ENCODE data around the gene FYB1. TPM values are rescaled to one million over a fixed set of nuclear protein-coding genes. Genes with fewer than 3 reads are reported as not detected.
A peak's percentile ranks its signal among the peaks of the same experiment; 100 is the strongest.

FYB1 gene
- total and polyA plus RNA-seq, 2 donors (not counting 1 experiment from before 2014, with no cell fraction given): 1.3 to 1.4 TPM

- no peak overlapping the region for H2AFZ ChIP-seq (ENCODE audit: insufficient read depth, low read depth, low read length, poor library complexity, severe bottlenecking)
- no peak overlapping the region for H3K27ac ChIP-seq (ENCODE audit: low read length in 2 of 2)
- no peaks in the 10 kb centered on the region for H4K20me1 ChIP-seq (ENCODE audit: control insufficient read depth, insufficient read depth, low read length, poor library complexity, severe bottlenecking)
- TF ChIP-seq, protein P1, sequence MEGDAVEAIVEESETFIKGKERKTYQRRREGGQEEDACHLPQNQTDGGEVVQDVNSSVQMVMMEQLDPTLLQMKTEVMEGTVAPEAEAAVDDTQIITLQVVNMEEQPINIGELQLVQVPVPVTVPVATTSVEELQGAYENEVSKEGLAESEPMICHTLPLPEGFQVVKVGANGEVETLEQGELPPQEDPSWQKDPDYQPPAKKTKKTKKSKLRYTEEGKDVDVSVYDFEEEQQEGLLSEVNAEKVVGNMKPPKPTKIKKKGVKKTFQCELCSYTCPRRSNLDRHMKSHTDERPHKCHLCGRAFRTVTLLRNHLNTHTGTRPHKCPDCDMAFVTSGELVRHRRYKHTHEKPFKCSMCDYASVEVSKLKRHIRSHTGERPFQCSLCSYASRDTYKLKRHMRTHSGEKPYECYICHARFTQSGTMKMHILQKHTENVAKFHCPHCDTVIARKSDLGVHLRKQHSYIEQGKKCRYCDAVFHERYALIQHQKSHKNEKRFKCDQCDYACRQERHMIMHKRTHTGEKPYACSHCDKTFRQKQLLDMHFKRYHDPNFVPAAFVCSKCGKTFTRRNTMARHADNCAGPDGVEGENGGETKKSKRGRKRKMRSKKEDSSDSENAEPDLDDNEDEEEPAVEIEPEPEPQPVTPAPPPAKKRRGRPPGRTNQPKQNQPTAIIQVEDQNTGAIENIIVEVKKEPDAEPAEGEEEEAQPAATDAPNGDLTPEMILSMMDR (IDR thresholded peaks at IDR 0.05): no peak
- no peak for TF ChIP-seq EZH2 (IDR thresholded peaks at IDR 0.05; ENCODE audit: borderline replicate concordance, insufficient read depth, low read depth, low read length, poor library complexity, severe bottlenecking)
- intact Hi-C loops (cut with micrococcal nuclease): loop anchor here (2.0 kb wide), 1 partner anchor 15 kb away; no protein-coding TSS in a partner anchor
- Mint-ChIP-seq H3K4me1 (peaks cover 37% of the 10 kb centered on the region), H3K27ac (no peak overlapping the region), H3K4me3 (no peak overlapping the region), H3K9me3 (ENCODE audit: insufficient read depth) (no peaks in the 10 kb centered on the region), H3K27me3 (no peaks in the 10 kb centered on the region)
- H3K27me3 ChIP-seq (replicated peaks in 1 of 4; ENCODE audit: control extremely low read depth in 1 of 4, control insufficient read depth in 3 of 4, insufficient read depth in 4 of 4, low read length in 3 of 4): no peaks in the 10 kb centered on the region
- 80% methylated on average over 5 of the region's 13 CpGs for WGBS (ENCODE audit: insufficient coverage)
- peak overlapping the region; percentile 9 for H3K4me2 ChIP-seq (replicated peaks; ENCODE audit: low read depth, low read length, poor library complexity, severe bottlenecking)
- DNase-seq: no peak
- no peak overlapping the region for H3K4me3 ChIP-seq (ENCODE audit: control extremely low read depth in 1 of 5, extremely low read depth in 1 of 5, insufficient read depth in 1 of 5, low read depth in 2 of 5, low read length in 4 of 5)
- peaks cover 27% of the 10 kb centered on the region in 2 donors for H3K4me1 ChIP-seq (ENCODE audit: control insufficient read depth in 2 of 2, insufficient read depth in 2 of 2, low read length in 2 of 2)
- ChIA-PET POLR2A (no interaction called here), CTCF (no interaction called here)
- H3K9ac ChIP-seq (ENCODE audit: low read length): no peak overlapping the region
- H3K79me2 ChIP-seq (ENCODE audit: control insufficient read depth, insufficient read depth, low read length): no peaks in the 10 kb centered on the region
- no peaks in the 10 kb centered on the region for H3K36me3 ChIP-seq (replicated peaks in 1 of 2; ENCODE audit: control extremely low read depth in 1 of 2, control insufficient read depth in 1 of 2, extremely low read depth in 1 of 2, insufficient read depth in 2 of 2, low read length in 1 of 2)
- H3K9me3 ChIP-seq (ENCODE audit: control extremely low read depth in 1 of 3, control insufficient read depth in 2 of 3, insufficient read depth in 1 of 3, low read length in 2 of 3): no peaks in the 10 kb centered on the region
- no peak for ATAC-seq (ENCODE audit: low read depth)
Observed at GRCh38 chr5:39187831-39188731, 31.3 kb downstream of the FYB1 start.

All from B cell (primary cell).